GM10266 (cell line): ENCODE measurements around the gene GIGYF2.

Source experiments
- DNase-seq: peaks from one replicate; pipeline ENCODE4 v3.0.0; 2012; ENCODE audit errors: extremely low spot score
- TF ChIP-seq, protein P1 (sequence below): IDR thresholded peaks from 2 replicates; pipeline ENCODE4 v1.5.1; 2012; ENCODE audit warnings: mild to moderate bottlenecking, low read depth; ENCODE audit not compliant: control insufficient read depth, insufficient read depth; ENCODE audit errors: missing control alignments

Gene GIGYF2

DNA sequence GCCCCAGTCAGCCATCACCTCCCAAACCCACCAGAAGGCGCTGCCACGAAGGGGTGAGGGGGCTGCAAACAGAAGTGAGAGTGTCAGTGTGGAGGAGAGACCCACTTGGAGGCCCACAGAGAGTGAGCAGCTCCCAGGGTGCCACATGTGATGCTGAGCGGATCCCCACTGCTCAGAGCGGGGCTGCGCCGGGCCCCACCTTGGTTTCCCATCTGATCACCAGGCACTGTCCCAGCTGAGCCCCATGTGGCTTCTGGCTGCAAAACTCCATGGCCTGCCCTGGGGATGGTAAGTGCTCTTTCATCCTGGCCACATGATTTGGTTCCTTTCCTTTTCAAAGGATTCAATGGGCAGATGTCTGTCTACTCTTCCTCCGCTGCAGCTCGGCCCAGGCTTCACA is 196.7 kb downstream of the GIGYF2 start:
- DNase-seq = no peak
- TF ChIP-seq, protein P1, sequence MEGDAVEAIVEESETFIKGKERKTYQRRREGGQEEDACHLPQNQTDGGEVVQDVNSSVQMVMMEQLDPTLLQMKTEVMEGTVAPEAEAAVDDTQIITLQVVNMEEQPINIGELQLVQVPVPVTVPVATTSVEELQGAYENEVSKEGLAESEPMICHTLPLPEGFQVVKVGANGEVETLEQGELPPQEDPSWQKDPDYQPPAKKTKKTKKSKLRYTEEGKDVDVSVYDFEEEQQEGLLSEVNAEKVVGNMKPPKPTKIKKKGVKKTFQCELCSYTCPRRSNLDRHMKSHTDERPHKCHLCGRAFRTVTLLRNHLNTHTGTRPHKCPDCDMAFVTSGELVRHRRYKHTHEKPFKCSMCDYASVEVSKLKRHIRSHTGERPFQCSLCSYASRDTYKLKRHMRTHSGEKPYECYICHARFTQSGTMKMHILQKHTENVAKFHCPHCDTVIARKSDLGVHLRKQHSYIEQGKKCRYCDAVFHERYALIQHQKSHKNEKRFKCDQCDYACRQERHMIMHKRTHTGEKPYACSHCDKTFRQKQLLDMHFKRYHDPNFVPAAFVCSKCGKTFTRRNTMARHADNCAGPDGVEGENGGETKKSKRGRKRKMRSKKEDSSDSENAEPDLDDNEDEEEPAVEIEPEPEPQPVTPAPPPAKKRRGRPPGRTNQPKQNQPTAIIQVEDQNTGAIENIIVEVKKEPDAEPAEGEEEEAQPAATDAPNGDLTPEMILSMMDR = no peak

DNA sequence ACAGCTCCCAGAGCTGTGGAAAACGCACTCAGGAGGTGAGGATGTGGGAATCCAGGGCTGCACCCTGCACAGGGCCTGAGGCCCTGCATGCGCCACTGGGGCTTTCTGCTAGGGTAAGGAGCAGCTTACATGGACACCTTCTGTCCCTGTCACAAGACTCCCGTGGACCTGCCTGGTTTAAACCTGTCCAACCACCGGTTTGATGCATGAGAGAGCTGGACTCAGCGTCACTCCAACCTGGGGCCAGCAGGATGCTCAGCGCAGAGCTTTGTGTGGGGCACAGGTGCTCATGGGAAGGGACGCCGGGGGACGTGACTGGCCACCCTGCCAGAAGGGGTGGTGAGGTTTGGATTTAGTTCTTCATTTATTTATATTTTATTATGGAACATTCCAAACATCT is 197.1 kb downstream of the GIGYF2 start:
- TF ChIP-seq, protein P1 = no peak
- no peak for DNase-seq

DNA sequence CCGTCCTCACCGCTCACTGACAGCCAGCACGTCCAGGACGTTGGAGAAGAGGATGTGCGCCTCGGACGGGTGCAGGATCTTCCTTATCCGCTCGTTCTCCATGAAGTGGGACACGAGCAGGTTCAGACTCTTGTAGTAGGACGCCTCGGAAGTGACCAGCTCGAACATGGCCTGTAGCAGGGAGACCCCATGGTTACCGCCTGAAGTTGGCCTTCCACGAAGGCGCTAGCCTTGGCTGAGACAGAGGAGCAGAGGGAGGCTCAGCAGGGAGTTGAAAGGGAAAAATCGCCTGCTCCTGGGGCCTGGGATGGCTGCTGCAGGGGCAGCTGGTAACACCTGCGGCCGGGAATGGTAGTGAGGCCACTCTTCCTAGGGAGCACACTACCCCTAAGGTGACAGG is 197.6 kb downstream of the GIGYF2 start:
- TF ChIP-seq, protein P1 = no peak
- no peak for DNase-seq

DNA sequence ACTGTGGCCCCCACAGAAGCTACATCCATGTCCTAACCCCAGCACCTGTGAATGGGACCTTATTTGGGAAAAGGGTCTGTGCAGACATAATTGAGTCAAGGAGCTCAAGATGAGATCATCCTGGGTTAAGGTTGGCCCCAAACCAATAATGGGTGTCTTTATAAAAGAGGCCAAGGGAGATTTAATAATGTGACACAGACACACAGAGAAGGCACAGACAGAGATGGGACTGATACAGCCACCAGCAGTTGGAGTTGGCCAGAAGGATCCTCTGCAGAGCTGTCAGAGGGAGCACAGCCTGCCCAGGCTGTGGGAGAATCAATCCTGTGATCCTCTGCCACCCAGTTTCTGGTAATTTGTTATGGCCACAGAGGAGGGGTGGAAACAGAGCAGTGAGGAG is 199.0 kb downstream of the GIGYF2 start:
- TF ChIP-seq, protein P1 = no peak
- DNase-seq = no peak

DNA sequence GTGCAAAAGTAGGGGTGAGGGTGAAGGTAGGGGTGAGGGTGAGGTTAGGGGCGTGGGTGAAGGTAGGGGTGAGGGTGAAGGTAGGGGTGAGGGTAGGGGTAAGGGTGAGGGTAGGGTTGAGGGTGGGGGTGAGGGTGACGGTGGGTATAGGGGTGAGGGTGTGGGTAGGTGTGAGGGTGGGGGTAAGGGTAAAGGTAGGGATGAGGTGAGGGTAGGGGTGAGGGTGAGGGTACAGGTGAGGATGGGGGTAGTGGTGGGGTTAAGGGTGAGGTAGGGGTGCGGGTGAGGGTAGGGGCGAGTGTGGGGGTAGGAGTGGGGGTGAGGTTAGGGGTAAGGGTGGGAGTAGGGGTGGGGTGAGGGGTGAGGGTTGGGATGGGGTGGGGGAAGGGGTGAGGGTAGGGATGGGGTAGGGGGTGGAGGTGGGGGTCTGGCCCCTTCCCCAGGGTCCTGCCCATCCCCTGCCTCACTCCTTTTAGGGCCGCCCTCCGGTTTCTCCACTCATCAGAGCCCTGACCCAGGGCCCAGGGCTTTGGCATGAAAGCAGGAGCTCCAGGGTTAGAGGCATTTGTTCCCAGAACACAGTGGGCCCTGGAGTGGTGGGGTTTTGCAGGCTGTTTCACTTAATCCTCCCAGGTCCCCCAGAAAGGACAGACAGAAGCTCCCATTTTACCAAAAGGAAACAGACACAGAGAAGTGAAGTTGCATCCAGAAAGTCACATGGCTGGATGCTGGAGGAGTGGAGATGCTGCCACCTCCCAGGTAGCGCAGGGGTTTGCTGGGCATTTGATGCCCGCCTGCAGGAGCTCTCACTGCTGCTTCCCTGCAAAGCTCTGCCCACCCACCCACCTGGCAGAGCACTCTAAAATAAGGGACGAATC is 199.8 kb downstream of the GIGYF2 start:
- no peak for DNase-seq
- TF ChIP-seq, protein P1 = no peak

DNA sequence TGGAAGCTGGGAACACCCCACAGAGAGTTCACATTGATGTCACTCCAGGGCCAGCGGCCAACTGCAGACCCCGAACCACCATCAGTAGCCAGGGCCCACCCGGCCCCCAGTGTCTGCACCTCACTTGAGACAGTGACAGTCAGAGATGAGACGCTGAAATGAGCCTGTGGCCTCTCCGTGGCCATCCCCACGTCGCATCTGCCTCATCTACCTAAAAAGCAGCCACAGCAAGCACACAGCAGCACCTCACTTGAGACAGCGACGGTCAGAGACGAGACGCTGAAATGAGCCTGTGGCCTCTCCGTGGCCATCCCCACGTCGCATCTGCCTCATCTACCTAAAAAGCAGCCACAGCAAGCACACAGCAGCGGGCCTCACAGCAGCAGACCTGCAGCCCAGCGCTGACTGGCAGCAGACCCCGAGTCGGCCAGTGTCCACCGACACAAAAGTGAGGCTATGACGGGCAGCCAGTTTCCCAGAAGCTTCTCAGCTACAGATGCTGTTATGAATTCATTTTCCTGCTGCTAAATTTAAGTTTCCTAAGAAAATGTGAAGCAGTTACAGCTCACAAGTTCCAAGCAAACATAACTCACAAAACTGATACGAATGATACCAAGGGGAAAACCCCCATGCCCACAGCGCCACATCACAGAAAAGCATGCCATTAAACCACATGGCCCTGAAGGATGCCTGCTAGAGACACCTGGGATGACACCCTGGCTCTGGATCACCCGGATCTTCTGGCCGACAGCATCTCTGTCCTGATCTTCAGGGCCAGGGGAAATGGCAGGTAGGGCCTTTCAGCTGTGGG is 200.7 kb downstream of the GIGYF2 start:
- no peak for DNase-seq
- TF ChIP-seq, protein P1 = no peak
